NT2/D1 (cell line): ENCODE data around the gene POLR3H.

Source experiments
- SUZ12 ChIP-seq: IDR thresholded peaks from 2 replicates; pipeline ENCODE4 v1.6.1; 2011; ENCODE audit not compliant: insufficient read length, insufficient read depth; ENCODE audit errors: extremely low read depth
- YY1 ChIP-seq: IDR thresholded peaks from 2 replicates; pipeline ENCODE4 v1.6.1; 2011; ENCODE audit not compliant: insufficient read length, insufficient read depth
- ZNF274 ChIP-seq: IDR thresholded peaks from 2 replicates; pipeline ENCODE4 v1.6.1; 2011; ENCODE audit warnings: mild to moderate bottlenecking, low read depth, low read length

DNA sequence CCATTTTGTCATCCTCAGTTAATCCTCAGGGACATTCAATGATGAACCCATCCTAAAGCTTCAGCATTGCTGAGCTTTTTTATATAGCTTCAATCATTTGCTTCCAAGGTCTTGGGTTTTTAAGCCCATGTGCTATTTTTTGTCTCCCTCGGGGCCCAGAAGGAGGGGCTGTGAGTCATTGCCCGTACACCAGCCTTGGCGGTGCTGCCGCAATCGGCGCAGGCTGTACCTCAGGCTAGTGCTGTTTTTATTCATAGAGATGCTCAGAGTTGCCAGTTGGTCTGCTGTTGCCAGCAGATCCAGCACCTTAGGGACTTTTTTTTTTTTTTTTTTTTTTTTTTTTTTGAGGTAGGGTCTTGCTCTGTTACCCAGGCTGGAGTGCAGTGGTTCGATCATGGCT, 39.9 kb downstream of the POLR3H start:
- TF ChIP-seq ZNF274 (no peak), SUZ12 (no peak), YY1 (no peak)
